NCI-H2029 treated with DMSO at 0.1 percent for 48 hours (cell line): Measurements from ENCODE around the gene MAP4.

Experiments used
- DNase-seq: peaks from one replicate; lab custom pipeline; 2025; lab: John Stamatoyannopoulos, UW

The MAP4 gene

DNA sequence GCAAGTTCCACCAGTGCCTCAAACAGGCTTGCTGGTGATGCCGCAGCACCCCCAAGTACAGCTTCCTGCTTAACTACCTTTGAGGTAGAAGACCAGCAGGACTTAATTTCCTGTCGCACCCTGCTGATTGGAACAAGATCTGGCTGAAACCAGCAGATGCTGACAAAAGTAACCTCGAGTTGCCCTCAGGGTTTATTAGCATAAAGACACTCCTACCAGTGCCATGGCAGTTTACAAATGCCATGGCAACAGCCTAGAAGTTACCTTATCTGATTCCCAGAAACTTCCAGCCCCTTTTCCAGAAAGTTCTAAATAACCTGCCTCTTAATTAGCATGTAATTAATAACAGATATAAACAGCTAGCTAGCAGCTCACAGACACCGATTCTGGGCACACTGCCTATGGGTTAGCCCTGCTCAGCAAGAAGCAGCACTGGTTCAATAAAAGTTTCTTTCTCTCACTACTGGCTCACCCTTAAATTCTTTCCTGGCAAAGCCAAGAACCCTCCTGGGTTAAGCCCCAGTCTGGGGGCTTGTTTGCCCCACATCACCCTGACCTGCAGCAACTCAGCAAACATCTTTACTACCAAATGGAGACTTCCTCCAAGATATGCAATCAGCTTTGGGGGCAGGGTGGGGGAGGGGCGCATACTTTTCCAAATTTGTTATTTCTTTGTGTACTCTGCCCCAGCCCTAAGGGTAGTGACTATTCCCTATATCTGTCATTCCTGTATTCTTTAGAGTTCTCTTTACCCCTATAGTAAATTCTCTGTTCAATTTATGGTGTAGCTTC, 54.2 kb downstream of the MAP4 start:
- DNase-seq = no peak

- DNase-seq = no peak
Observed at GRCh38 chr3:47961036-47961435, 55.2 kb downstream of the MAP4 start.

- DNase-seq = no peak
Observed at GRCh38 chr3:47956521-47956920, 59.7 kb downstream of the MAP4 start.

DNA sequence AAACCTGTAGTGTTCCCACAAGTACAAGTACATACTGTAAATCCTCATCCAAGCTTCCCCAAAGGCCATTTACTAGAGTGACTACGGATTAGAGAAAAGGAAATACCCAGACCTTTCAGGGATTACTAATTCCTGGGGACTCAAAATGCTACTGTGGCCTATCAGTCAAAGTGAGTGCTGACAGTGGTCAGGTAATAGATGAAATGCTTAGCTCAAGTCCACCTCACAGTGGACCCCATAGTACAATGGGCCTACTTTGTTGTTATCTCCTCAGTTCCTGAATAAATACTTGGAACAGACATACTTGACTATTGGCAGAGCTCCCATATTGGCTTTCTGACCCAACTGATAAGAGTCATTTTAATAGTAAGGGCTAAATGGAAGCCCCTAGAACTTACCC, 61.6 kb downstream of the MAP4 start:
- DNase-seq = peak; percentile 45

DNA sequence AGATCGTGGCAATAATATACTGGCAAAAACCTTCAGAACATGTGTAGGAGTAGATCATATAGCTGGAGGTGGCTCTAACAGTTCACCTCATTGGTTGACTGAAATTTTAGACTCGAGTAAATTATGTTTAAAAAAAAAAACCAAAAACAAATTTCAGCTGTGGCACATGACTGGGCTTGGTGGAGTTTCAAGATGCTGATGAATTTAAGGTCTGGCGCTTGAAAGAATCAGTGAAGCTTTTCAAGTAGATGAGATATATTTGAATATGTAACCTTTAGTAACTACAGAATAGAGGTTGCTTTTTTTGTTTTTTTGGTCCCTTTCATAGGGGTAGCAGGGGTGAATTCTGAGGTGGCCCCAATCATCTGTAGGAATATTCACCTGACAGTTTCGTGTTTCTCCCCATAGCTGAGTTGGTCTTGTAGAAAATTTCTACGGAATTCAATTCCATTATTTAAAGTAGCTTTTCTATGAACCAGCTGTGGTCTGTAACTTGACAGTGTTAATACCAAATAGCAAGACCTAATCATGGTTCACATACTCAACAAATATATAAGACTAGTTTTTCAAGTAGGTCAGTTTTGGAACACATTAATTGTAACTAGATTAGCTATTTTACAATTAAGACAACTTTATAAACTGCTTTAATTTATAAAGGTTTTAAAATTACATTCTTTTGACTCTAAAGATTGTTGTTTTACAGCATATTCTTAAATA, 65.6 kb downstream of the MAP4 start:
- DNase-seq = no peak

DNA sequence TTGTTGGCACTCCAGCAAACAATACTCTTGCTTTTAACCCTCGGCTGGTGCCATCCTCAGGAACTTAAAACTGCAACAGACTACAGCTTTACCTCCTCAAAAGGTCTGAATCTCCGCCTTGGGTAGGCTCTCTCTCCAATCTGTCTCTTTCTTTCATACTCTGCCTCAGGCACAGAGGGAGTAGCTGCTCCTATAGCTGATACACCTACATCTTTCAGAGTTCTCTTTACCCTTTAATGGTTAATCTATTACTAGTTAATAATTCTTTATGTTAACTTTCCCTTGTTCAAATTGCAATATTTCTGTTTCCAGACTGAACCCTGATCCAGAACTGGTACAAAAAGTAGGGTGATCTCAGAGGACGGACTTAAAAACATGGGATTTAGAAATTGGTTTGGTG, 66.2 kb downstream of the MAP4 start:
- no peak for DNase-seq

DNA sequence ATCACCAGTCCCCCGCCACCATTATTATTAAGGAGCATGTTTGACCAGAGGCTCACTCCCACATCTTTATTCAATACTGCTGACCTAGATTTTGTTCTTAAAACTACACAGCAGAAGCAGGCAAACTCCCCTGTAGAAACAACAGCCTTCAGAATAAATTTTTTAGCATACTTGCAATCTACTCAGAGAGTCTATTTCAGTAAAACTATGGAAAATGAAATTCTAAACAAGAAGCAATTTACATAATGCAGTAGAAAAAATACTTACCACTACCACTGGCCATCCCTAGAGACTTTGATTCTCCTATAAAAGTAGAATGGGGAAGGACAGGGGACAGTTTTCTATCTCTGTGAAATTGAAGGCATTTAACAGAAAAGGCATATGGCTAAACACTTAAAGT, 76.0 kb downstream of the MAP4 start:
- no peak for DNase-seq

DNA sequence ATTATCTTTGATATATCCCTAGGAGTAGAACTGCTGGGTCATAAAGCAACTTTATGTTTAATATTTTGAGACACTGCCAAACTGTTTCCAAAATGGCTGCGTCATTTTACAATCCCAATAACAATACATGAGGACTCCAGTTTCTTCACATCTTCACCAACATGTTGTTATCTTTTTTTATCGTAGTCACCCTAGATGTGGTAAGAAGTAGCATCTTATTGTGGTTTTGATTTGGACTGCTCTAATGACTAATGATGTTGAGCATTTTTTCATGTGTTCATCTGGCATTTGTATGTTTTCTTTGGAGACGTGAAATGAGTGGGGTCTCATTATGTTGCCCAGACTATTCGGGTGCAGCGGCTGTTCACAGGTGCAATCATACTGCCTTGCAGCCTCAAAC, 83.8 kb downstream of the MAP4 start:
- DNase-seq = no peak

- no peak for DNase-seq
Observed at GRCh38 chr3:47930979-47931378, 85.2 kb downstream of the MAP4 start.

- DNase-seq = no peak
Observed at GRCh38 chr3:47916696-47917095, 99.5 kb downstream of the MAP4 start.

DNA sequence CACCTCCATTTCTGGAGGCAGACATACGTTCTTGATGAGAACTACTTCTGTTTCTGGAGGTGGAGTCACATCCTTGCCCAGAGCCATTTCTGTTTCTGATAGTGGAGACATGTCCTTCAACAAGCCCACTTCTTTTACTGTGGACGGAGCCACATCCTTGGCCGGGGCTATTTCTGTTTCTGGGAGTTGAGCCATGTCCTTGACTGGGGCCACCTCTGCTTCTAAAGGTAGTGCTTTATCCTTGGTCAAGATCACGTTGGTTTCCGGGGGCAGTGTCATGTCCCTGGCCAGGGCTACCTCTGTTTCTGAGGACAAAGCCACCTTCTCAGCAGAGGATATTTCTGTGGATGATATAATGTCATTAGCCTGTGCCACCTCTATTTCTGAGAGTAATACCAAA, 100.0 kb downstream of the MAP4 start:
- DNase-seq = no peak

GRCh38 chr3:47912006-47912504, 104.2 kb downstream of the MAP4 start:
- no peak for DNase-seq

GRCh38 chr3:47910777-47911440, 105.3 kb downstream of the MAP4 start:
- no peak for DNase-seq

DNA sequence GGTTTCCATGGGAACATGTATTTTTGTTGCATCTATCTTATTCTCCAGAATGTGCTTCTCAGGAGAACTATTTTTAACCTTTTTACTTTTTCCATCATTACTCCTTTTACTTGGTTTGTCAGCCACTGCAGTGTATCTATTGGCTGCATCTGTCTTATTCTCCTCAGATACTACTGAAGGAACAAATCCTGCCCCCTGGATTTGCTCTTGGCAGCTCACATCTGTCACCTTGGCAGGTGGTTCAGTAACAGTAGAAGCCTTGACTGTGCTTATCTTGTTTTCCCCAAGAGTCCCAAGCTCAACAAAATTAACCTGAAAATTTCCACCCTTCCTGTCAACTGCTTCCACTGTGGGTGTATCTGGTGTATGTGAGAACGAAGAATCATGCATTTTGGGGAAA, 106.0 kb downstream of the MAP4 start:
- no peak for DNase-seq

DNA sequence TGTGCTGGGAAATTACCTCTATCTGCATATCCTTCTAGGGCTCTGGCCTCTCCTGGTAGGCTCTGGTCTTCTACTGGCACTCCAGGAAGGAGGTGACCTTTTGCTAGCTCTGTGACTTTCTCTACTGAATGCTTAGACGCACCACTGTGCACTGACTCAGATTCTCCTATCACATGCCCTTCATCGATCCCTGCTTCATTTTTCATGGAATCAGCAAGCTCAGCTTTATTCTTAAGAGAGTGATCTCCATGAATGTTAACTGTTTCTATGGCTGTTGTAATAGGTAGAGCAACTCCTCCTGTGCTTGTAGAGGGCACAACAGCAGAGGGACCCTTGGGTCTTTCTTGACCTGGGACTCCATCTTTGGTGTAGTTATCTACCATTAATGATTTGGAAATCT, 106.6 kb downstream of the MAP4 start:
- DNase-seq = no peak

DNA sequence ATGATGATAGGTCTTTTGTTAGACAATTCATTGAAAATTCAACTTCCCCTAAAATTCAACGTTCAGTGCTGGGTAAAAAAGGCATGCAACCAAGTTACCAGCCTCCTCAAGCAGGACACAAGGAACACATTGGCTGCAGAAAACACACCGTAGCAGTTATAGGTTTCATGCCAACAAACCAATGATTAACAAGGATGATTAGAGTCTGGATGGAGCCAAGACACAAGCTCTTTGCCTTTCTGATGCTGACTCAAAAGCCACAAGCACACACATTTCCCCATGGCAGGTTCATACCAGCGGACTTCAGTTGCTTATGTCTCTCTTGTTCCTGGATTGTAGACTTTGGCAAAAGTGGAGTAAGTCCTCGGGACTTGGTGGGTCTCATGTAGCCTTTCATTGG, 107.5 kb downstream of the MAP4 start:
- DNase-seq = no peak

GRCh38 chr3:47907784-47908183, 108.4 kb downstream of the MAP4 start:
- no peak for DNase-seq

DNA sequence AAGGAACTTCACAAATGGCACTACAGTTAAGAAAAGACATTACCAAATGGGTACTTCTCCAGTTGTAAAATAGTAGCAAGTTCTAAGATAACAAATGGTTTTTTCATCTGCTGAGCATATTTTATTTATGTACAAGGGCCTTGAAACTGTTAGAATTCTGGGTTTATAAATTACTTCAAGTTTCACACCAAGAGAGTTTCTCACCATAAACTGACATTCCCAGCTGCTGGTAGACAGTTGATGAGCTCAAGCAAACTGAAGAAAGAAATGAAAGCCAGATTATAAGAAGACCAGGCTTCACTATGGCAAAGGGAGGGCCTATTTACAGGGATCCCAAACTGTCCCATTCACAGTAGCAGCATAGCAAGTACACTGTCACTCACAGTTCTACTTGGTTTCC, 113.5 kb downstream of the MAP4 start:
- DNase-seq = no peak

DNA sequence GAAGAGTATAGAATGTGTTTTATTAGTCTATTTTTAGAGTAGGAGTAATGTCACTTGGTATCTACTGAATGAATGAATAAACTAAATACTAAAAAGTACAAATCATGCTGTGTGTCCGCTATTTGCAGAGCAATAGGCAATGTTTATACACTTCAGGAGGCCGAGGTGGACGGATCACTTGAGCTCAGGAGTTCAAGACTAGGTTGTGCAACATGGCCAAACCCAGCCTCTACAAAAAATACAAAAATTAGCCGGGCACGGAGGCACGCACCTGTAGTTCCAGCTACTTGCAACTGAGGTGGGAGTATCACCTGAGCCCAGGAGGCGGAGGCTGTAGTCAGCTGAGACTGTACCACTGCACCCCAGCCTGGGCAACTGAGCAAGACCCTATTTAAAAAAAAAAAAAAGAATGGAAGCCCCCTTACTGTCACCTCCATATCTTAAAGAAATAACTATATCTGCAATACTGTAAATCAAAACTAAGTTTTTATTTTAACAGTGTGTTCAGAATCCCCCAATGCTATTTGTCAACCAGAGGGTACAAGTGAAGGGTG, 114.9 kb downstream of the MAP4 start:
- no peak for DNase-seq

GRCh38 chr3:47899495-47900108, 116.6 kb downstream of the MAP4 start:
- DNase-seq = no peak

GRCh38 chr3:47897954-47898353, 118.3 kb downstream of the MAP4 start:
- no peak for DNase-seq

- no peak for DNase-seq
Observed at GRCh38 chr3:47896736-47897135, 119.5 kb downstream of the MAP4 start.
